Measurements from ENCODE around the gene CARM1.

CARM1 gene

GRCh38 chr19:10923260-10924112, 52.1 kb downstream of the CARM1 start:
- peak overlapping the region; percentile 66 for H3K27ac ChIP-seq
- no peak for TF ChIP-seq CTCF (IDR thresholded peaks at IDR 0.05; ENCODE audit: low read depth, low read length)
- DNase-seq: no peak
- H3K9me3 ChIP-seq (ENCODE audit: severe bottlenecking): no peaks in the 10 kb centered on the region
- no peak overlapping the region for H3K4me3 ChIP-seq (ENCODE audit: low read depth, low read length)
- peaks cover 67% of the 10 kb centered on the region for H3K36me3 ChIP-seq
- no peaks in the 10 kb centered on the region for H3K27me3 ChIP-seq (ENCODE audit: insufficient read depth, low read depth, severe bottlenecking)

GRCh38 chr19:10924597-10924996, 53.2 kb downstream of the CARM1 start:
- DNase-seq: no peak
- no peaks in the 10 kb centered on the region for H3K27me3 ChIP-seq (ENCODE audit: insufficient read depth, low read depth, severe bottlenecking)
- TF ChIP-seq CTCF (IDR thresholded peaks at IDR 0.05; ENCODE audit: low read depth, low read length): no peak
- H3K4me3 ChIP-seq (ENCODE audit: low read depth, low read length): no peak overlapping the region
- H3K27ac ChIP-seq: peak overlapping the region; percentile 39; the same call in 1 of the 2 replicates
- H3K9me3 ChIP-seq (ENCODE audit: severe bottlenecking): no peaks in the 10 kb centered on the region
- peaks cover 64% of the 10 kb centered on the region for H3K36me3 ChIP-seq

GRCh38 chr19:10927730-10928562, 56.6 kb downstream of the CARM1 start:
- no peak for TF ChIP-seq CTCF (IDR thresholded peaks at IDR 0.05; ENCODE audit: low read depth, low read length)
- no peaks in the 10 kb centered on the region for H3K9me3 ChIP-seq (ENCODE audit: severe bottlenecking)
- no peaks in the 10 kb centered on the region for H3K27me3 ChIP-seq (ENCODE audit: insufficient read depth, low read depth, severe bottlenecking)
- no peak for DNase-seq
- H3K4me3 ChIP-seq (ENCODE audit: low read depth, low read length): peak overlapping the region; percentile 90
- H3K27ac ChIP-seq: peak overlapping the region; percentile 85
- H3K36me3 ChIP-seq: peaks cover 55% of the 10 kb centered on the region

- Histone ChIP-seq H3K4me3 (ENCODE audit: low read depth, low read length) (peak within 1 kb of the TSS; percentile 90), H3K36me3 (peaks cover 48% of the 10 kb centered on the region), H3K27me3 (ENCODE audit: insufficient read depth, low read depth, severe bottlenecking) (no peaks in the 10 kb centered on the region), H3K9me3 (ENCODE audit: severe bottlenecking) (no peaks in the 10 kb centered on the region), H3K27ac (peak within 1 kb of the TSS; percentile 85)
- peak; percentile 98 for DNase-seq
- TF ChIP-seq CTCF (IDR thresholded peaks at IDR 0.05; ENCODE audit: low read depth, low read length): no peak
These were observed 57.4 kb downstream of the CARM1 start, which contains the start of the genes TIMM29 and YIPF2 for GRCh38 chr19:10928563-10929401. Gene TIMM29, plus strand, starts transcription at chr19:10928811. Its CDS starts 12 bp downstream, at chr19:10928823. Gene YIPF2, minus strand, starts transcription at chr19:10928639. Its CDS starts 229 bp downstream, at chr19:10928410.

GRCh38 chr19:10929402-10929794, 58.0 kb downstream of the CARM1 start:
- Histone ChIP-seq H3K9me3 (ENCODE audit: severe bottlenecking) (no peaks in the 10 kb centered on the region), H3K27ac (peak overlapping the region; percentile 85), H3K4me3 (ENCODE audit: low read depth, low read length) (peak overlapping the region; percentile 90), H3K36me3 (peaks cover 42% of the 10 kb centered on the region), H3K27me3 (ENCODE audit: insufficient read depth, low read depth, severe bottlenecking) (no peaks in the 10 kb centered on the region)
- no peak for TF ChIP-seq CTCF (IDR thresholded peaks at IDR 0.05; ENCODE audit: low read depth, low read length)
- DNase-seq: no peak
